ENCODE data around the gene DISC1. TPM values are rescaled to one million over a fixed set of nuclear protein-coding genes. Genes with fewer than 3 reads are reported as not detected.

Gene DISC1
- total and polyA plus RNA-seq, 2 donors (not counting 1 experiment from before 2014, with no cell fraction given), result 2.0 to 4.3 TPM

- H3K9me3 ChIP-seq (ENCODE audit: control insufficient read depth, insufficient read depth, low read depth, low read length), result no peaks in the 10 kb centered on the region
- H3K9ac ChIP-seq (ENCODE audit: insufficient read depth, low read length), result no peak overlapping the region
- no peak overlapping the region for H3K4me2 ChIP-seq (ENCODE audit: extremely low read depth, insufficient read depth, low read length)
- no peak for TF ChIP-seq EZH2 (IDR thresholded peaks at IDR 0.05; ENCODE audit: low read length, missing control alignments)
- TF ChIP-seq, protein P1, sequence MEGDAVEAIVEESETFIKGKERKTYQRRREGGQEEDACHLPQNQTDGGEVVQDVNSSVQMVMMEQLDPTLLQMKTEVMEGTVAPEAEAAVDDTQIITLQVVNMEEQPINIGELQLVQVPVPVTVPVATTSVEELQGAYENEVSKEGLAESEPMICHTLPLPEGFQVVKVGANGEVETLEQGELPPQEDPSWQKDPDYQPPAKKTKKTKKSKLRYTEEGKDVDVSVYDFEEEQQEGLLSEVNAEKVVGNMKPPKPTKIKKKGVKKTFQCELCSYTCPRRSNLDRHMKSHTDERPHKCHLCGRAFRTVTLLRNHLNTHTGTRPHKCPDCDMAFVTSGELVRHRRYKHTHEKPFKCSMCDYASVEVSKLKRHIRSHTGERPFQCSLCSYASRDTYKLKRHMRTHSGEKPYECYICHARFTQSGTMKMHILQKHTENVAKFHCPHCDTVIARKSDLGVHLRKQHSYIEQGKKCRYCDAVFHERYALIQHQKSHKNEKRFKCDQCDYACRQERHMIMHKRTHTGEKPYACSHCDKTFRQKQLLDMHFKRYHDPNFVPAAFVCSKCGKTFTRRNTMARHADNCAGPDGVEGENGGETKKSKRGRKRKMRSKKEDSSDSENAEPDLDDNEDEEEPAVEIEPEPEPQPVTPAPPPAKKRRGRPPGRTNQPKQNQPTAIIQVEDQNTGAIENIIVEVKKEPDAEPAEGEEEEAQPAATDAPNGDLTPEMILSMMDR (conservative IDR thresholded peaks at IDR 0.05 in 1 of 2, IDR thresholded peaks at IDR 0.05 in 1 of 2; ENCODE audit: low read depth in 1 of 2, low read length in 2 of 2), result no peak
- H4K20me1 ChIP-seq (ENCODE audit: control insufficient read depth, extremely low read depth, insufficient read depth, low read length), result no peaks in the 10 kb centered on the region
- H3K4me3 ChIP-seq (replicated peaks in 1 of 4; ENCODE audit: control extremely low read depth in 1 of 4, insufficient read depth in 1 of 4, low read depth in 3 of 4, low read length in 4 of 4), result no peak overlapping the region
- H2AFZ ChIP-seq (ENCODE audit: low read length), result no peak overlapping the region
- H3K36me3 ChIP-seq (ENCODE audit: control insufficient read depth, insufficient read depth, low read length), result no peaks in the 10 kb centered on the region
- no peak overlapping the region for H3K27ac ChIP-seq (ENCODE audit: insufficient read depth, low read length)
- no peaks in the 10 kb centered on the region for H3K4me1 ChIP-seq (ENCODE audit: control insufficient read depth, extremely low read depth, insufficient read depth, low read length)
- no peaks in the 10 kb centered on the region for H3K27me3 ChIP-seq (ENCODE audit: control insufficient read depth, insufficient read depth, low read length)
- DNase-seq (ENCODE audit: low read depth in 2 of 2), result peak in 1 of 2 donors; percentile 39
- no peaks in the 10 kb centered on the region for H3K79me2 ChIP-seq (ENCODE audit: control insufficient read depth, insufficient read depth, low read length)
Observed at GRCh38 chr1:231936983-231937775, 310.6 kb downstream of the DISC1 start.

DNA sequence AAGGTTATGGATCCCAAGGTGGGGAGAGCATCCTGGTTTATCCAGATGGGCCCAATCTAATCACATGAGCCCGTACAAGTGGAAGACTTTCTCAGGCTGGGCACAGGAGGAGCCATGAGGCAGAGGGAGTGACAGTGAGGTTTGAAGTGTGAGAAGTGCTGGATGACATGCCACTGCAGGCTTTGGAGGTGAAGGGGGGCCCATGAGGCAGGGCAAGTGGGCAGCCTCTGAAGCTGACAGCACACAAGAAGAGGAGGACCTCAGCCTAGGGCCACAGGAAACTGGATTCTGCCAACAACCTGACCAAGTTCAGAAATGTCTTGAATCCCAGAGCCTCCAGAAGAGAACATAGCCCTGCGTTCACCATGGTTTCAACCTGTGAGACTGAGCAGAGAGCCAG lies 311.6 kb downstream of the DISC1 start:
- TF ChIP-seq, protein P1 (conservative IDR thresholded peaks at IDR 0.05 in 1 of 2, IDR thresholded peaks at IDR 0.05 in 1 of 2; ENCODE audit: low read depth in 1 of 2, low read length in 2 of 2), result no peak
- no peak for TF ChIP-seq EZH2 (IDR thresholded peaks at IDR 0.05; ENCODE audit: low read length, missing control alignments)
- H3K4me2 ChIP-seq (ENCODE audit: extremely low read depth, insufficient read depth, low read length), result no peak overlapping the region
- no peaks in the 10 kb centered on the region for H3K9me3 ChIP-seq (ENCODE audit: control insufficient read depth, insufficient read depth, low read depth, low read length)
- H4K20me1 ChIP-seq (ENCODE audit: control insufficient read depth, extremely low read depth, insufficient read depth, low read length), result no peaks in the 10 kb centered on the region
- no peak overlapping the region for H3K9ac ChIP-seq (ENCODE audit: insufficient read depth, low read length)
- H3K36me3 ChIP-seq (ENCODE audit: control insufficient read depth, insufficient read depth, low read length), result no peaks in the 10 kb centered on the region
- H3K27me3 ChIP-seq (ENCODE audit: control insufficient read depth, insufficient read depth, low read length), result no peaks in the 10 kb centered on the region
- DNase-seq (ENCODE audit: low read depth in 2 of 2), result no peak
- no peak overlapping the region for H2AFZ ChIP-seq (ENCODE audit: low read length)
- H3K4me1 ChIP-seq (ENCODE audit: control insufficient read depth, extremely low read depth, insufficient read depth, low read length), result no peaks in the 10 kb centered on the region
- no peak overlapping the region for H3K27ac ChIP-seq (ENCODE audit: insufficient read depth, low read length)
- H3K4me3 ChIP-seq (replicated peaks in 1 of 4; ENCODE audit: control extremely low read depth in 1 of 4, insufficient read depth in 1 of 4, low read depth in 3 of 4, low read length in 4 of 4), result no peak overlapping the region
- no peaks in the 10 kb centered on the region for H3K79me2 ChIP-seq (ENCODE audit: control insufficient read depth, insufficient read depth, low read length)

DNA sequence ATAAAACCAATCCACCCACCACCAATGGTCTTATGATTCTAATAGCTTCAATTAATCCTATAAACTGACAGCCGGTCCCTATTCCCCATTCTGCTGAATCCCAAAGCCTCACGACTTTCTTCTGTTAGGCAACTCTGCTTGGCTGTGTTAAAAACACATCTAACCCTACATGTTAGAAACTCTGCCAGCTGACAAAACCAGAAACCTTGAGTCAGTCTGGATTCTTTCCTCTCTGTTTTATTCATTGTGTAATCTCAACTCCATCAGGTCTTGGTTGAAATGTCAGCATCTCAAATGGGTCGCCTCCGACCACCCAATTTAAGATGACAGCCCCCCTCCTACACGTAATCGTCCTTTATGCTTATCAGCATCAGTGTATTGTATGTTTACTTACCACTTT lies 312.1 kb downstream of the DISC1 start:
- DNase-seq (ENCODE audit: low read depth in 2 of 2), result peak in 1 of 2 donors; percentile 38
- TF ChIP-seq, protein P1 (conservative IDR thresholded peaks at IDR 0.05 in 1 of 2, IDR thresholded peaks at IDR 0.05 in 1 of 2; ENCODE audit: low read depth in 1 of 2, low read length in 2 of 2), result no peak
- no peak for TF ChIP-seq EZH2 (IDR thresholded peaks at IDR 0.05; ENCODE audit: low read length, missing control alignments)
- H3K9me3 ChIP-seq (ENCODE audit: control insufficient read depth, insufficient read depth, low read depth, low read length), result no peaks in the 10 kb centered on the region

More for the DNA sequence above, 312.1 kb downstream of the DISC1 start:
- Histone ChIP-seq H3K4me1 (ENCODE audit: control insufficient read depth, extremely low read depth, insufficient read depth, low read length) (no peaks in the 10 kb centered on the region), H2AFZ (ENCODE audit: low read length) (no peak overlapping the region), H3K4me3 (replicated peaks in 1 of 4; ENCODE audit: control extremely low read depth in 1 of 4, insufficient read depth in 1 of 4, low read depth in 3 of 4, low read length in 4 of 4) (no peak overlapping the region), H3K27me3 (ENCODE audit: control insufficient read depth, insufficient read depth, low read length) (no peaks in the 10 kb centered on the region), H3K36me3 (ENCODE audit: control insufficient read depth, insufficient read depth, low read length) (no peaks in the 10 kb centered on the region), H3K4me2 (ENCODE audit: extremely low read depth, insufficient read depth, low read length) (no peak overlapping the region), H4K20me1 (ENCODE audit: control insufficient read depth, extremely low read depth, insufficient read depth, low read length) (no peaks in the 10 kb centered on the region), H3K9ac (ENCODE audit: insufficient read depth, low read length) (no peak overlapping the region), H3K79me2 (ENCODE audit: control insufficient read depth, insufficient read depth, low read length) (no peaks in the 10 kb centered on the region), H3K27ac (ENCODE audit: insufficient read depth, low read length) (no peak overlapping the region)

Data from fibroblast of lung (primary cell).